Kidney (tissue), 14 donors: ENCODE data around the gene DNASE1L3. TPM values are rescaled to one million over a fixed set of nuclear protein-coding genes. Genes with fewer than 3 reads are reported as not detected.

Source experiments
- DNase-seq, 5 donors: peaks; one replicate each; pipeline ENCODE4 v3.0.0-alpha.2; 2013 to 2020
- FAIRE-seq: peaks from 2 replicates; lab custom pipeline; 2012; peaks lifted over from hg19 to GRCh38; lab: Jason Lieb, UNC
- H3K27ac ChIP-seq, 2 donors: one replicate each; pipeline ENCODE4 v1.7.0; 2013; ENCODE audit warnings: low read depth in 2 of 2, low read length in 2 of 2, inconsistent platforms in 1 of 2
- H3K27me3 ChIP-seq: one replicate; pipeline ENCODE4 v1.7.1; 2013; ENCODE audit warnings: low read length, inconsistent platforms; ENCODE audit not compliant: control insufficient read depth, insufficient read depth
- H3K36me3 ChIP-seq, 3 donors: one replicate each; pipeline versions ENCODE4 v1.7.0 to v1.7.1; 2013; ENCODE audit warnings: low read length in 3 of 3, control low read depth in 1 of 3, inconsistent platforms in 1 of 3; ENCODE audit not compliant: insufficient read depth in 3 of 3, control insufficient read depth in 2 of 3
- H3K4me1 ChIP-seq, 3 donors: one replicate each; pipeline versions ENCODE4 v1.7.0 to v1.7.1; 2013; ENCODE audit warnings: low read length in 3 of 3, inconsistent platforms in 1 of 3, low read depth in 1 of 3; ENCODE audit not compliant: control insufficient read depth in 2 of 3, insufficient read depth in 2 of 3
- H3K4me3 ChIP-seq, 3 donors: one replicate each; pipeline versions ENCODE4 v1.7.0 to v1.8.1; 2013; ENCODE audit warnings: low read length in 3 of 3, control low read depth in 1 of 3, inconsistent platforms in 1 of 3
- H3K9ac ChIP-seq, 3 donors: one replicate each; pipeline versions ENCODE4 v1.7.0 to v1.7.1; 2013; ENCODE audit warnings: low read length in 3 of 3, control low read depth in 1 of 3, inconsistent platforms in 1 of 3
- H3K9me3 ChIP-seq, 3 donors: one replicate each; pipeline versions ENCODE4 v1.7.0 to v1.7.1; 2013; ENCODE audit warnings: low read length in 3 of 3, control low read depth in 1 of 3, inconsistent platforms in 1 of 3; ENCODE audit not compliant: control insufficient read depth in 2 of 3, insufficient read depth in 1 of 3
- CTCF ChIP-seq: IDR thresholded peaks from 3 replicates; pipeline ENCODE4 v1.5.1; 2012; ENCODE audit warnings: mild to moderate bottlenecking, moderate library complexity, borderline replicate concordance; ENCODE audit not compliant: insufficient read depth; ENCODE audit errors: extremely low read depth
- intact Hi-C: fragments of 100-400 bp; cut with DNase I; formaldehyde crosslinking; loops from one replicate; pipeline ENCODE4 v1.11.1; 2022
- polyA plus RNA-seq: library from polyadenylated mRNA; stranded (reverse); fragments of 350-450 nt; fragmentation: Illumina TruSeq; extraction: RNeasy Lipid Tissue Mini Kit (QIAGEN cat#74804); gene quantifications from one replicate; pipeline ENCODE4 v1.2.3, GENCODE V29; 2014; ENCODE audit warnings: low read depth, low replicate concordance; ENCODE audit not compliant: insufficient read depth
- total RNA-seq: library from RNA; stranded (reverse); fragmentation: NEBNext Ultra II Directional; extraction: Animal tissue kit (Norgen Biotek cat#: 25700); gene quantifications from one replicate; pipeline ENCODE4 v1.2.1, GENCODE V29; 2021
- donor health status: control.
- donor health status: control.
- donor health status: control.
- donor health status: control.
- donor health status: control.
- donor health status: DM: yes; HTN: yes; CAD: no.
- donor health status: Normal renal cell carcinoma (clear cell type).

DNASE1L3 gene
- total and polyA plus RNA-seq, 2 donors from 2014 or later: 24.9 to 27.5 TPM

GRCh38 chr3:58215317-58216025, 4.7 kb upstream of the DNASE1L3 start:
- H3K9ac ChIP-seq: no peak overlapping the region
- no peaks in the 10 kb centered on the region for H3K9me3 ChIP-seq
- intact Hi-C loops: no loop called here
- FAIRE-seq (no peak), DNase-seq (no peak)
- H3K4me1 ChIP-seq: peaks cover 0 to 5% (median 0%) of the 10 kb centered on the region in 3 donors
- no peaks in the 10 kb centered on the region for H3K27me3 ChIP-seq
- H3K4me3 ChIP-seq: no peak overlapping the region
- no peaks in the 10 kb centered on the region for H3K36me3 ChIP-seq
- no peak for TF ChIP-seq CTCF
- no peak overlapping the region for H3K27ac ChIP-seq

GRCh38 chr3:58214484-58215316, 3.9 kb upstream of the DNASE1L3 start:
- intact Hi-C loops: no loop called here
- DNase-seq (no peak), FAIRE-seq (no peak)
- no peak for TF ChIP-seq CTCF
- Histone ChIP-seq H3K9me3 (no peaks in the 10 kb centered on the region), H3K36me3 (no peaks in the 10 kb centered on the region), H3K4me1 (peaks cover 0 to 5% (median 0%) of the 10 kb centered on the region in 3 donors), H3K9ac (no peak overlapping the region), H3K27ac (no peak overlapping the region), H3K27me3 (no peaks in the 10 kb centered on the region), H3K4me3 (no peak overlapping the region)

GRCh38 chr3:58209933-58210332, 839 bp downstream of the DNASE1L3 start:
- intact Hi-C loops: no loop called here

More at GRCh38 chr3:58209933-58210332, 839 bp downstream of the DNASE1L3 start:
- Histone ChIP-seq H3K9ac (no peak overlapping the region), H3K4me3 (peak overlapping the region in 2 of 3 donors; percentile 9 to 54), H3K27me3 (no peaks in the 10 kb centered on the region), H3K4me1 (no peaks in the 10 kb centered on the region), H3K36me3 (no peaks in the 10 kb centered on the region), H3K27ac (no peak overlapping the region), H3K9me3 (no peaks in the 10 kb centered on the region)
- DNase-seq (no peak), FAIRE-seq (no peak)
- TF ChIP-seq CTCF: no peak
